ENCODE measurements around the gene VKORC1L1.

DNA sequence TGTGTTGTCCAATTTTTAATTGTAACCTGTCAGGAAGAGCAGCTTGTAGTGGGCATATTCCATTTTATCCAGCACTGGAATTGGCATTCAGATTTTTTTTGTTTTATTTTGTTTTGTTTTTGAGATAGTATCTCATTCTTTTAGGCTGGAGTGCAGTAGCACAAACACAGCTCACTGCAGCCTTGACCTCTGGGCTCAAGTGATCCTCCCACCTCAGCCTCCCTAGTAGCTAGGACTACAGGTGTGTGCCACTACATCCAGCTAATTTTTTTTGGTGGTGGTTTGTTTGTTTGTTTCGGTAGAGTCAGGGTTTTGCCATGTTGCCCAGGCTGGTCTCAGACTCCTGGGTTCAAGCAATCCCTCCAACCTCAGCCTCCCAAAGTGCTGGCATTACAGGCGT, 64.4 kb downstream of the VKORC1L1 start:
- TF ChIP-seq, protein P1, sequence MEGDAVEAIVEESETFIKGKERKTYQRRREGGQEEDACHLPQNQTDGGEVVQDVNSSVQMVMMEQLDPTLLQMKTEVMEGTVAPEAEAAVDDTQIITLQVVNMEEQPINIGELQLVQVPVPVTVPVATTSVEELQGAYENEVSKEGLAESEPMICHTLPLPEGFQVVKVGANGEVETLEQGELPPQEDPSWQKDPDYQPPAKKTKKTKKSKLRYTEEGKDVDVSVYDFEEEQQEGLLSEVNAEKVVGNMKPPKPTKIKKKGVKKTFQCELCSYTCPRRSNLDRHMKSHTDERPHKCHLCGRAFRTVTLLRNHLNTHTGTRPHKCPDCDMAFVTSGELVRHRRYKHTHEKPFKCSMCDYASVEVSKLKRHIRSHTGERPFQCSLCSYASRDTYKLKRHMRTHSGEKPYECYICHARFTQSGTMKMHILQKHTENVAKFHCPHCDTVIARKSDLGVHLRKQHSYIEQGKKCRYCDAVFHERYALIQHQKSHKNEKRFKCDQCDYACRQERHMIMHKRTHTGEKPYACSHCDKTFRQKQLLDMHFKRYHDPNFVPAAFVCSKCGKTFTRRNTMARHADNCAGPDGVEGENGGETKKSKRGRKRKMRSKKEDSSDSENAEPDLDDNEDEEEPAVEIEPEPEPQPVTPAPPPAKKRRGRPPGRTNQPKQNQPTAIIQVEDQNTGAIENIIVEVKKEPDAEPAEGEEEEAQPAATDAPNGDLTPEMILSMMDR (IDR thresholded peaks at IDR 0.05; ENCODE audit: low read length) = no peak
- no peak for TF ChIP-seq EZH2 (IDR thresholded peaks at IDR 0.05; ENCODE audit: borderline replicate concordance, low read length)
